Mammary epithelial cell (primary cell): Measurements from ENCODE around the gene TRAPPC10.

Experiments
- EZH2 ChIP-seq: IDR thresholded peaks from 2 replicates; pipeline ENCODE4 v1.6.1; 2012; ENCODE audit warnings: low read length, inconsistent platforms, borderline replicate concordance
- TF ChIP-seq, protein P1 (sequence below), 2 donors: IDR thresholded peaks in 1 of 2; conservative IDR thresholded peaks in 1 of 2; 2 replicates each; pipeline ENCODE4 v1.5.1; 2011 to 2012; ENCODE audit warnings: inconsistent platforms in 2 of 2, low read length in 2 of 2, mild to moderate bottlenecking in 2 of 2, control low read depth in 1 of 2, low read depth in 1 of 2; ENCODE audit not compliant: insufficient read depth in 1 of 2; ENCODE audit errors: extremely low read depth in 1 of 2

DNA sequence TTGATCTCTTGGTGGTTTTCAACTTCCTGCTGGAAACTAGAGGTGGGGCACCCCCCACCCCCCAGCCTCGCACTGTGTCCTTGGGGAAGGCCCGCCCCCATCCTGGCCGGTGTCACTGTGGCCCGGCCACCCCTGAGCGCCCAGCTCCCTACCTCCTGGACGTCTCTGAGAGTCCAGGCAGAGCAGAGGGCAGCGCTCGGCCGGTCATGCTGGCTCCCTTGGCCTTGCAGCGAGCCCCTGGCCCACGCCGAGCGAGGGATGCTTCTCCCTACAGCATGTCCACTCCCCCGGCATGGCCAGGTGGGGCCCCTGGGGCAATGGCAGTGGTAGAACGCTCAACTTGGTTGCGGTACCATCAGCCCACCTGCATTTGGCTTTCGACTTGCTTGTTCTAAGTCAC, 28.7 kb upstream of the TRAPPC10 start:
- TF ChIP-seq, protein P1, sequence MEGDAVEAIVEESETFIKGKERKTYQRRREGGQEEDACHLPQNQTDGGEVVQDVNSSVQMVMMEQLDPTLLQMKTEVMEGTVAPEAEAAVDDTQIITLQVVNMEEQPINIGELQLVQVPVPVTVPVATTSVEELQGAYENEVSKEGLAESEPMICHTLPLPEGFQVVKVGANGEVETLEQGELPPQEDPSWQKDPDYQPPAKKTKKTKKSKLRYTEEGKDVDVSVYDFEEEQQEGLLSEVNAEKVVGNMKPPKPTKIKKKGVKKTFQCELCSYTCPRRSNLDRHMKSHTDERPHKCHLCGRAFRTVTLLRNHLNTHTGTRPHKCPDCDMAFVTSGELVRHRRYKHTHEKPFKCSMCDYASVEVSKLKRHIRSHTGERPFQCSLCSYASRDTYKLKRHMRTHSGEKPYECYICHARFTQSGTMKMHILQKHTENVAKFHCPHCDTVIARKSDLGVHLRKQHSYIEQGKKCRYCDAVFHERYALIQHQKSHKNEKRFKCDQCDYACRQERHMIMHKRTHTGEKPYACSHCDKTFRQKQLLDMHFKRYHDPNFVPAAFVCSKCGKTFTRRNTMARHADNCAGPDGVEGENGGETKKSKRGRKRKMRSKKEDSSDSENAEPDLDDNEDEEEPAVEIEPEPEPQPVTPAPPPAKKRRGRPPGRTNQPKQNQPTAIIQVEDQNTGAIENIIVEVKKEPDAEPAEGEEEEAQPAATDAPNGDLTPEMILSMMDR (conservative IDR thresholded peaks at IDR 0.05 in 1 of 2, IDR thresholded peaks at IDR 0.05 in 1 of 2; ENCODE audit: extremely low read depth in 1 of 2, insufficient read depth in 1 of 2, low read depth in 1 of 2, low read length in 2 of 2) = no peak
- no peak for TF ChIP-seq EZH2
